ENCODE results near the gene NT5M.

The NT5M gene

GRCh38 chr17:17303847-17304490, 796 bp downstream of the NT5M start:
- no peak for DNase-seq

GRCh38 chr17:17304521-17304985, 1.4 kb downstream of the NT5M start:
- no peak for DNase-seq

- DNase-seq, result no peak
Observed at GRCh38 chr17:17305281-17305801, 2.2 kb downstream of the NT5M start.

GRCh38 chr17:17309356-17309755, 6.2 kb downstream of the NT5M start:
- no peak for DNase-seq

GRCh38 chr17:17313350-17313991, 10.3 kb downstream of the NT5M start:
- DNase-seq, result no peak

- no peak for DNase-seq
Observed at GRCh38 chr17:17314501-17315071, 11.4 kb downstream of the NT5M start.

- DNase-seq, result no peak
Observed at GRCh38 chr17:17315142-17315821, 12.1 kb downstream of the NT5M start.

- no peak for DNase-seq
Observed at GRCh38 chr17:17320188-17320910, 17.2 kb downstream of the NT5M start.

GRCh38 chr17:17320911-17321220, 17.7 kb downstream of the NT5M start:
- no peak for DNase-seq

- no peak for DNase-seq
Observed at GRCh38 chr17:17321356-17322025, 18.3 kb downstream of the NT5M start.

- no peak for DNase-seq
Observed at GRCh38 chr17:17322516-17323510, 19.6 kb downstream of the NT5M start.

GRCh38 chr17:17324616-17325015, 21.4 kb downstream of the NT5M start:
- DNase-seq, result no peak

GRCh38 chr17:17325228-17325627, 22.1 kb downstream of the NT5M start:
- no peak for DNase-seq

GRCh38 chr17:17325816-17326215, 22.6 kb downstream of the NT5M start:
- DNase-seq, result no peak

- DNase-seq, result no peak
Observed at GRCh38 chr17:17326275-17326875, 23.2 kb downstream of the NT5M start.

GRCh38 chr17:17328251-17328650, 25.1 kb downstream of the NT5M start:
- DNase-seq, result no peak

GRCh38 chr17:17341452-17341851, 38.3 kb downstream of the NT5M start:
- no peak for DNase-seq

GRCh38 chr17:17342242-17342945, 39.2 kb downstream of the NT5M start:
- no peak for DNase-seq

- DNase-seq, result no peak
Observed at GRCh38 chr17:17343160-17343735, 40.1 kb downstream of the NT5M start.
